Lung (tissue), 12 donors: Measurements from ENCODE around the gene PCIF1. TPM values are rescaled to one million over a fixed set of nuclear protein-coding genes. Genes with fewer than 3 reads are reported as not detected.

Experiments used
- ATAC-seq: fragments of 200-7000 bp; cut with Tn5 transposase; one replicate; pipeline ENCODE4 v1.9.1; 2020; ENCODE audit warnings: moderate number of reproducible peaks; ENCODE audit not compliant: insufficient read depth, low FRiP score
- DNase-seq, 3 donors: peaks; one replicate each; pipeline ENCODE4 v3.0.0-alpha.2; 2013 to 2017
- H3K27ac ChIP-seq, 2 donors: one replicate each; pipeline ENCODE4 v1.5.1; 2013; ENCODE audit warnings: mild to moderate bottlenecking in 2 of 2, moderate library complexity in 2 of 2, control low read depth in 1 of 2, inconsistent platforms in 1 of 2, low read depth in 1 of 2, low read length in 1 of 2
- H3K27me3 ChIP-seq, 3 donors: one replicate each; pipeline ENCODE4 v1.5.1; 2013; ENCODE audit warnings: low read length in 2 of 3; ENCODE audit not compliant: control insufficient read depth in 3 of 3, insufficient read depth in 3 of 3
- H3K36me3 ChIP-seq, 4 donors: one replicate each; pipeline ENCODE4 v1.5.1; 2013; ENCODE audit warnings: low read length in 4 of 4, mild to moderate bottlenecking in 1 of 4, moderate library complexity in 1 of 4; ENCODE audit not compliant: control insufficient read depth in 4 of 4, insufficient read depth in 4 of 4
- H3K4me1 ChIP-seq, 5 donors: one replicate each; pipeline ENCODE4 v1.5.1; 2013; ENCODE audit warnings: low read length in 5 of 5, mild to moderate bottlenecking in 2 of 5, moderate library complexity in 1 of 5; ENCODE audit not compliant: control insufficient read depth in 5 of 5, insufficient read depth in 5 of 5
- H3K4me3 ChIP-seq: one replicate; pipeline ENCODE4 v1.5.1; 2013; ENCODE audit warnings: mild to moderate bottlenecking, control low read depth, moderate library complexity
- H3K9ac ChIP-seq, 2 donors: one replicate each; pipeline ENCODE4 v1.5.1; 2013; ENCODE audit warnings: low read length in 2 of 2, control low read depth in 1 of 2; ENCODE audit not compliant: insufficient read depth in 1 of 2
- H3K9me3 ChIP-seq, 4 donors: one replicate each; pipeline ENCODE4 v1.5.1; 2013; ENCODE audit warnings: low read length in 3 of 4, mild to moderate bottlenecking in 1 of 4, moderate library complexity in 1 of 4; ENCODE audit not compliant: control insufficient read depth in 4 of 4, insufficient read depth in 3 of 4
- WGBS, 2 donors: extraction: QIAGEN DNeasy Blood & Tissue Kit; methylation state at CpG; one replicate each; pipeline ENCODE4 v1.1.7; 2013; 5-methylcytosine and 5-hydroxymethylcytosine counted together
- polyA plus RNA-seq, 2 donors: library from polyadenylated mRNA; stranded (reverse); fragments of 200-250 nt; gene quantifications; one replicate each; pipeline ENCODE4 v1.2.1, GENCODE V29; 2013
- total RNA-seq, 2 donors: library from RNA; depleted of rRNA in 1 of 2; stranded (reverse); fragments of >200 nt in 1 of 2; gene quantifications; one replicate each; pipeline ENCODE4 v1.2.1, GENCODE V29; 2014 to 2021
- TF ChIP-seq, protein P1 (sequence below): IDR thresholded peaks from 2 replicates; pipeline ENCODE4 v1.5.1; 2012; ENCODE audit warnings: mild to moderate bottlenecking; ENCODE audit errors: control extremely low read depth, extremely low read depth
- donor health status: control.
- donor health status: control.
- donor health status: Bipolar disorder and iron deficiency.
- donor health status: healthy.
- donor health status: DM: yes; HTN: yes; CAD: no.

Gene PCIF1
- total and polyA plus RNA-seq, 4 donors, result 27.7 to 48.1 (median 32.0) TPM

DNA sequence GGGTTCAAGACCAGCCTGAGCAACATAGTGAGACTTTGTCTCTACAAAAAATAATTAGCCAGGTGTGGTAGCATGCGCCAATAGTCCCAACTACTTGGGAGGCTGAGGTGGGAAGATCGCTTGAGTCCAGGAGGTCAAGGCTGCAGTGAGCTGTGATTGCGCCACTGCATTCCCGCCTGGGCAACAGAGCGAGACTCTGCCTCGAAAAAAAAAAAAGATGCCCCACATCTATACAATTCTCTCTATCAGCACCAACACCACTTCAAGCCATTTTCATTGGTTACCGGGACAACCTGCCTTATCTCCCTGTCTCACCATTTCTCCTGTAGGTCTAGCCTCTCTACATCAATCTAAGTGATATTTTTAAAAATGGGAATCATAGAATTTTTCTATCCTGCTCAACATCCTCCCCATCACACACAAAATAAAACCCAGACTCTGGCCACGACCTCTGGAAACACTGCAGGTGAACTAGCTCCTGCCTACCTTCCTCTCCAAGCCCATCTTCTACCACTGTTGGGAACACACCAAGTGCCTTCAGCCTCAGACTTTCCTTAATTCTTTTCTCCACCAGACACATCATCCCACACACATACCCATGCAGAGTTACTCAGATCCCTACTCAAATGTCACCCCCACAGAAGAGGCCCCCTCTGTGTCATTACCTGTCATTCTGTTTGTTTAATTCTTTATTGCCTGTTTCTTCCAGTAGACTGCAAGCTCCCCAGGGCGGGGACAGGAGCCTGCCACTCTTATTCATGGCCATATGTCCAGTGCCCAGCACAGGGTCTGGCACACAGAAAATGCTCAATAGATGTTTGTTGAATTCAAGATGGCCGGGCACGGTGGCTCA lies 12.9 kb upstream of the PCIF1 start:
- Histone ChIP-seq H3K36me3 (no peaks in the 10 kb centered on the region), H3K27ac (no peak overlapping the region), H3K27me3 (no peaks in the 10 kb centered on the region), H3K9ac (peak overlapping the region in 1 of 2 donors; percentile 39), H3K4me3 (no peak overlapping the region), H3K4me1 (peaks cover 0 to 37% (median 26%) of the 10 kb centered on the region in 5 donors), H3K9me3 (no peaks in the 10 kb centered on the region)
- WGBS, 2 donors, result 86 to 89% methylated on average over 11 of the region's 11 CpGs
- TF ChIP-seq, protein P1, sequence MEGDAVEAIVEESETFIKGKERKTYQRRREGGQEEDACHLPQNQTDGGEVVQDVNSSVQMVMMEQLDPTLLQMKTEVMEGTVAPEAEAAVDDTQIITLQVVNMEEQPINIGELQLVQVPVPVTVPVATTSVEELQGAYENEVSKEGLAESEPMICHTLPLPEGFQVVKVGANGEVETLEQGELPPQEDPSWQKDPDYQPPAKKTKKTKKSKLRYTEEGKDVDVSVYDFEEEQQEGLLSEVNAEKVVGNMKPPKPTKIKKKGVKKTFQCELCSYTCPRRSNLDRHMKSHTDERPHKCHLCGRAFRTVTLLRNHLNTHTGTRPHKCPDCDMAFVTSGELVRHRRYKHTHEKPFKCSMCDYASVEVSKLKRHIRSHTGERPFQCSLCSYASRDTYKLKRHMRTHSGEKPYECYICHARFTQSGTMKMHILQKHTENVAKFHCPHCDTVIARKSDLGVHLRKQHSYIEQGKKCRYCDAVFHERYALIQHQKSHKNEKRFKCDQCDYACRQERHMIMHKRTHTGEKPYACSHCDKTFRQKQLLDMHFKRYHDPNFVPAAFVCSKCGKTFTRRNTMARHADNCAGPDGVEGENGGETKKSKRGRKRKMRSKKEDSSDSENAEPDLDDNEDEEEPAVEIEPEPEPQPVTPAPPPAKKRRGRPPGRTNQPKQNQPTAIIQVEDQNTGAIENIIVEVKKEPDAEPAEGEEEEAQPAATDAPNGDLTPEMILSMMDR, result no peak
- DNase-seq, result no peak
- ATAC-seq, result no peak

DNA sequence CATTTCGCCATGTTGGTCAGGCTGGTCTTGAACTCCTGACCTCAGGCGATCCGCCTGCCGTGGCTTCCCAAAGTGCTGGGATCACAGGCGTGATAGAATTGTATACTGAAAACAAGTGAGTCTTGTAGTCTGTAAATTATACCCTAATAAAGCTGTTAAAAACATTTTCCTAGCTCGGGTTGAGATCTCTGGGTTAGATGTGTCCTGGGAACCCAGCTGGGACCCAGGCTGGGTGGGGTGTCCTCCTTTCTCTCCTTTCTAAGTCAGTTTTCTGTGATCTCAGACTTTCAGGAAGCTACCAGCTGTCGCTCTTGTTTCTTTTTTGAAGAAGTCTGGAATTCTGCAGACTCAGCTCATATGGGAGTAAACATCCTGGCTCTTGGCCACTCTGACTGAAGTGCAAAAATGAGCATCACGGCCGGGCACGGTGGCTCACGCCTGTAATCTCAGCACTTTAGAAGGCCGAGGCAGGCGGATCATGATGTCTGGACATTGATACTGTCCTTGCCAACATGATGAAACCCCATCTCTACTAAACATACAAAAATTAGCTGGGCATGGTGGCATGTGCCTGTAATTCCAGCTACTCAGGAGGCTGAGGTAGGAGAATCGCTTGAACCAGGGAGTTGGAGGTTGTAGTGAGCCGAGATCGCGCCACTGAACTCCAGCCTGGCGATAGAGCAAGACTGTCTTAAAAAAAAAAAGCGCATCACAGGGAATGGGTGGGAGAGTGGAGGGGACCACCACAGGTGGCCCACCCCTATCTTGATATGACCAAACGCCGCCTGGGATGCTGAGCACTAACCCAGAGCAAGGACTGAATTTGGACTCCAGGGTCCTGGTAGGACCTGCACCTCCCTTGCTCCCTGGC lies 9.9 kb upstream of the PCIF1 start:
- Histone ChIP-seq H3K27ac (peak overlapping the region; percentile 13 to 40), H3K4me1 (peaks cover 0 to 32% (median 19%) of the 10 kb centered on the region in 5 donors), H3K9me3 (no peaks in the 10 kb centered on the region), H3K9ac (peak overlapping the region in 1 of 2 donors; percentile 67), H3K27me3 (no peaks in the 10 kb centered on the region), H3K36me3 (no peaks in the 10 kb centered on the region), H3K4me3 (no peak overlapping the region)
- DNase-seq (peak; percentile 85 to 96 (median 95)), ATAC-seq (peak; percentile 41)
- 52 to 61% methylated on average over 21 of the region's 21 CpGs for WGBS, 2 donors
- TF ChIP-seq, protein P1, result no peak

DNA sequence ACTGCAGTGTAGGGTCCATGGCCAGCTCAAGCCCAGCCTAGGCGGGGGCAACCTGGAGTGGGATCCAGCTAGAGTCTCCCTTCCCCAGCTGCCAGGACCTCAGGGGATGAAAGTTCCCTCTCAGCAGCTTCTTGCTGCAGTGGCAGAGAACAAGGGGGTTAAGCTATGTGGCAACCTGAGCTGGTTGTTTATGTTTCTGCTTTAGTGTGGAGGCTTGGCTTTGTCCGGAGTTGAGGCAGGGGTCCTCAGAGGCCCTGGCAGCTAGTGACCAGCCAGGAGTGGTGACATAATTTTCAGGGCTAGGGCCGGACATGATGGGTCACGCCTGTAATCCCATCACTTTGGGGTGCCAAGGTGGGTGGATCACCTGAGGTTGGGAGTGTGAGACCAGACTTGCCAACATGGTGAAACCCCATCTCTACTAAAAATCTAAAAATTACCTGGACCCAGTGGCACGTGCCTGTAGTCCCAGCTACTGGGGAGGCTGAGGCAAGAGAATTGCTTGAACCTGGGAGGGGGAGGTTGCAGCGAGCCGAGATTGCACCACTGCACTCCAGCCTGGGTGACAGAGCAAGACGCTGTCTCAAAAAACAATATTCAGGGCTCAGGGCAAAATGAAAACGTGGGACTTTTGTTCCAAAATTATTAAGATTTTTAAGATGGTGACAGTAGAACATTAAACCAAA lies 8.5 kb upstream of the PCIF1 start:
- ATAC-seq, result no peak
- Histone ChIP-seq H3K4me3 (no peak overlapping the region), H3K4me1 (peaks cover 0 to 21% (median 8%) of the 10 kb centered on the region in 5 donors), H3K36me3 (no peaks in the 10 kb centered on the region), H3K9me3 (no peaks in the 10 kb centered on the region), H3K27me3 (no peaks in the 10 kb centered on the region), H3K9ac (no peak overlapping the region), H3K27ac (peak overlapping the region in 1 of 2 donors; percentile 17)
- 73% methylated on average over 9 of the region's 9 CpGs for WGBS, 2 donors
- DNase-seq, result no peak
- TF ChIP-seq, protein P1, result no peak
